ENCODE measurements around the gene UFSP2.

- TF ChIP-seq CTCF (IDR thresholded peaks at IDR 0.05) (no peak), EP300 (IDR thresholded peaks at IDR 0.05) (no peak)
These were observed 31.1 kb downstream of the UFSP2 start for GRCh38 chr4:185394568-185395237.
